Measurements from ENCODE around the gene SCLY.

The SCLY gene

GRCh38 chr2:238095143-238095542 is 34.3 kb downstream of the SCLY start:
- Mint-ChIP-seq H3K9me3 (no peaks in the 10 kb centered on the region), H3K27ac (peak overlapping the region; percentile 23)
- DNase-seq (ENCODE audit: low spot score in 2 of 2): peak in 1 of 2 donors; percentile 13

GRCh38 chr2:238096311-238097011 is 35.7 kb downstream of the SCLY start:
- ATAC-seq: no peak
- Mint-ChIP-seq H3K9me3 (no peaks in the 10 kb centered on the region), H3K36me3 (peaks cover 17% of the 10 kb centered on the region), H3K27ac (no peak overlapping the region), H3K4me1 (no peaks in the 10 kb centered on the region), H3K4me3 (no peak overlapping the region)
- DNase-seq (ENCODE audit: low spot score in 2 of 2): peak in 1 of 2 donors; percentile 48

More at GRCh38 chr2:238095143-238095542, 34.3 kb downstream of the SCLY start:
- Mint-ChIP-seq H3K4me1 (no peaks in the 10 kb centered on the region), H3K36me3 (peaks cover 17% of the 10 kb centered on the region), H3K4me3 (no peak overlapping the region)
- no peak for ATAC-seq

- peak; percentile 1 to 46 for DNase-seq (ENCODE audit: low spot score in 2 of 2)
- no peak for ATAC-seq
- no peaks in the 10 kb centered on the region for H3K9me3 Mint-ChIP-seq
Observed at GRCh38 chr2:238097201-238097987, 36.6 kb downstream of the SCLY start.

GRCh38 chr2:238097988-238098871 is 37.4 kb downstream of the SCLY start:
- Mint-ChIP-seq H3K4me1 (no peaks in the 10 kb centered on the region), H3K36me3 (peaks cover 11% of the 10 kb centered on the region), H3K9me3 (no peaks in the 10 kb centered on the region), H3K4me3 (no peak overlapping the region), H3K27ac (no peak overlapping the region)
- ATAC-seq (no peak), DNase-seq (ENCODE audit: low spot score in 2 of 2) (peak; percentile 1 to 71)

More at GRCh38 chr2:238097201-238097987, 36.6 kb downstream of the SCLY start:
- Mint-ChIP-seq H3K4me3 (no peak overlapping the region), H3K4me1 (no peaks in the 10 kb centered on the region), H3K36me3 (peaks cover 15% of the 10 kb centered on the region), H3K27ac (no peak overlapping the region)

- Mint-ChIP-seq H3K4me1 (no peaks in the 10 kb centered on the region), H3K36me3 (peaks cover 7% of the 10 kb centered on the region), H3K27ac (no peak overlapping the region), H3K9me3 (no peaks in the 10 kb centered on the region), H3K4me3 (no peak overlapping the region)
- ATAC-seq: no peak
- DNase-seq (ENCODE audit: low spot score in 2 of 2): no peak
Observed at GRCh38 chr2:238098901-238099713, 38.3 kb downstream of the SCLY start.

GRCh38 chr2:238099714-238100048 is 38.9 kb downstream of the SCLY start:
- ATAC-seq: no peak
- Mint-ChIP-seq H3K27ac (no peak overlapping the region), H3K36me3 (peaks cover 7% of the 10 kb centered on the region), H3K9me3 (no peaks in the 10 kb centered on the region), H3K4me3 (no peak overlapping the region), H3K4me1 (no peaks in the 10 kb centered on the region)
- DNase-seq (ENCODE audit: low spot score in 2 of 2): peak in 1 of 2 donors; percentile 46

- Mint-ChIP-seq H3K4me3 (no peak within 1 kb of the TSS), H3K27ac (no peak within 1 kb of the TSS), H3K4me1 (no peaks in the 10 kb centered on the region), H3K9me3 (no peaks in the 10 kb centered on the region), H3K36me3 (peaks cover 7% of the 10 kb centered on the region)
- DNase-seq (ENCODE audit: low spot score in 2 of 2): no peak
- ATAC-seq: no peak
Observed at GRCh38 chr2:238100049-238100820, 39.4 kb downstream of the SCLY start, which contains the start of gene ESPNL. TSS of gene ESPNL (plus strand) at chr2:238100340. CDS start at chr2:238100420, 80 bp downstream.

GRCh38 chr2:238100821-238101771 is 40.3 kb downstream of the SCLY start:
- Mint-ChIP-seq H3K4me1 (no peaks in the 10 kb centered on the region), H3K36me3 (peaks cover 7% of the 10 kb centered on the region), H3K9me3 (no peaks in the 10 kb centered on the region), H3K27ac (no peak overlapping the region), H3K4me3 (no peak overlapping the region)
- ATAC-seq (no peak), DNase-seq (ENCODE audit: low spot score in 2 of 2) (no peak)

- Mint-ChIP-seq H3K36me3 (peaks cover 4% of the 10 kb centered on the region), H3K4me3 (no peak overlapping the region), H3K27ac (peak overlapping the region; percentile 45), H3K4me1 (peaks cover under 1% of the 10 kb centered on the region), H3K9me3 (no peaks in the 10 kb centered on the region)
- ATAC-seq (no peak), DNase-seq (ENCODE audit: low spot score in 2 of 2) (no peak)
Observed at GRCh38 chr2:238101891-238102841, 41.4 kb downstream of the SCLY start.

- H3K9me3 Mint-ChIP-seq: no peaks in the 10 kb centered on the region
- no peak overlapping the region for H3K4me3 Mint-ChIP-seq
- H3K27ac Mint-ChIP-seq: peak overlapping the region; percentile 45
- H3K36me3 Mint-ChIP-seq: no peaks in the 10 kb centered on the region
- H3K4me1 Mint-ChIP-seq: peaks cover 6% of the 10 kb centered on the region
- DNase-seq (ENCODE audit: low spot score in 2 of 2) (no peak), ATAC-seq (no peak)
Observed at GRCh38 chr2:238102865-238103264, 42.1 kb downstream of the SCLY start.

GRCh38 chr2:238103465-238104225 is 42.8 kb downstream of the SCLY start:
- no peak overlapping the region for H3K27ac Mint-ChIP-seq
- H3K4me3 Mint-ChIP-seq: no peak overlapping the region
- H3K36me3 Mint-ChIP-seq: no peaks in the 10 kb centered on the region
- no peaks in the 10 kb centered on the region for H3K9me3 Mint-ChIP-seq
- peaks cover 6% of the 10 kb centered on the region for H3K4me1 Mint-ChIP-seq
- no peak for ATAC-seq
- DNase-seq (ENCODE audit: low spot score in 2 of 2): no peak

- ATAC-seq: no peak
- no peak for DNase-seq (ENCODE audit: low spot score in 2 of 2)
- peaks cover 6% of the 10 kb centered on the region for H3K4me1 Mint-ChIP-seq
- H3K9me3 Mint-ChIP-seq: no peaks in the 10 kb centered on the region
- no peak overlapping the region for H3K4me3 Mint-ChIP-seq
- H3K36me3 Mint-ChIP-seq: no peaks in the 10 kb centered on the region
- no peak overlapping the region for H3K27ac Mint-ChIP-seq
Observed at GRCh38 chr2:238104226-238104690, 43.5 kb downstream of the SCLY start.

Measured in stimulated activated effector memory CD8-positive, alpha-beta T cell treated with anti-CD3 and anti-CD28 coated beads, Interleukin-12 subunit alpha, Interleukin-12 subunit beta, amount 100 ng/mL, for 72 hours (primary cell).